Right renal pelvis (tissue), 4 donors: Measurements from ENCODE around the gene CMTM8. TPM values are rescaled to one million over a fixed set of nuclear protein-coding genes. Genes with fewer than 3 reads are reported as not detected.

Source experiments
- DNase-seq, 4 donors: peaks; one replicate each; pipeline ENCODE4 v3.0.0-alpha.2; 2013; ENCODE audit warnings: low read depth in 4 of 4, low spot score in 3 of 4, missing footprints in 1 of 4
- polyA plus RNA-seq, 4 donors: library from polyadenylated mRNA; unstranded; fragments of 120-200 nt; gene quantifications; one replicate each; pipeline ENCODE4 v1.2.1, GENCODE V29; 2013; ENCODE audit not compliant: insufficient read length in 4 of 4

The CMTM8 gene
- polyA plus RNA-seq, 4 donors = 12.7 to 13.8 (median 13.3) TPM

DNA sequence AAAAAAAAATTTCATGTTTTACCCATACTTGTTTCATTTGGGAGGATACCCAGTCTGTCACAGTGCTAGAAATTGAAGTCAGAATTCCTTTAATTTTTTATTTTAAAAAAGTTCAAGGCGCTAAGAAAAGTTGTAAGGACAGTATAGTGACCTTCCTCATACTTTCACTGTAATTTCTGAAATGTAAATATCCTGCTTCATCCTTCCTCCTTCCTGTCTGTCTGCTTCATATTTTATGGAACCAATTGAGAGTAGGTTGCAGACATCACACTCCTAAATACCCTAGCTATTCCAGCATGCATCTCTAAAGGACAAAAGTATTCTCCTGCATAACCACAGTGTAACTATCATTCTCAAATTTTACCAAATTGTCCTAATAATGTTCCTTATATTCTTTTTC is 35.8 kb downstream of the CMTM8 start:
- no peak for DNase-seq

DNA sequence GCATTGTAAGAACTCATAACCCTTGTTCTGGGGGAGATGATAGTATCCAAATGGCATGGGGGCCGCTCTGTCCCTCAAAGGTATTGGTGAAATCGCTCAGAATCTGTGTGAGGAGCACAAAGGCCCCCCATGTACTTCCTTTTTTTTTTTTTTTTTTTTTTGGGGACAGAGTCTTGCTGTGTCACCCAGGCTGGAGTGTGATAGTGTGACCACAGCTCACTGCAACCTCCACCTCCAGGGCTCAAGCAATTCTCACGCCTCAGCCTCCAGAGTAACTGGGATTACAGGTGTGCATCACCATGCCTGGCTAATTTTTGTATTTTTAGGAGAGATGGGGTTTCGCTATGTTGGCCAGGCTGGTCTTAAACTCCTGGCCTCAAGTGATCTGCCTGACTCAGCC is 37.0 kb downstream of the CMTM8 start:
- no peak for DNase-seq

DNA sequence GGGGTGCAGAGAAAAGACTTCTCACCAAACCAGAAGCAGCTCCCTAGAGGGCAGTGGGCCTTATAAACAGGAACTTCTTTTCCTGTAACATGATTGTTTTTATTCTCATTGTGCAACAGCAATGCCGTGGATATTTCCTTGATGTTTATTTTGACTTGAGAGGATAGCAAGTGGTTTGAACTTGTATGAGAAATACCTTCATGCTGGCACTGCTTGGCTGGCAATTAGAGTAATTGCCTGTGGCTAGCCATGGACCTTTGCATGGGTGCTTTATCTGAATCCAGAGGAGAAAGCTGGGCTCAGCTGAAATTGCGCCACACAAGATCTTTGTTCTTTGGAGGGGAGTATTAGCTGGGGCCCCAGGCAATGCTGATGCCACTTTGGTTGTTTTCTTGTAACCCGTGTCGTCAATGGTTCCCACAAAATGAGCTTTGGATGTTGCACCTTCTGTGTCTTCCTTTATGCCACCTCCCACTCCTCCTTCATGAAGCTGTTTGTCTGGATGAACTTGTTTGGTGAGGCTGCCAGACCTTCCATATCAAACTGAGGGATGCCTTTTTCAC is 37.9 kb downstream of the CMTM8 start:
- DNase-seq = no peak

DNA sequence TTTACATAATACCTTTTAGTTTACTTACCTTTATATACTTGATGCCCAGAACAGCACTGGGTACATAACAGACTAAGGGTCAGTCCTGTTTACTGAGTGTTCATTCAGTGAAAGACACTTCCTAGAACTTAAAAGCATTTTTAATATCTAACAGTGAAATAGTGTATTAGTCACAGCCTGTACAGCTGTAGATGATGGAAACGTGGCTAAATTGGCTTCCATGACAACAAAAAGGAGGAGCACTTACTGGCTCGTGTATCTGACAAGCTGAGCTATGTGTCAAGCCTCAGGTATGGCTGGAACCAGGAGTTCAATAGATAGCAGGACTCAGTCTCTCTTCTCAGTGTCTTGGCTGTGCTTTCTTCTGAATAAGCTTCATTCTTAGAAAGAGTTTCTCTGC is 40.2 kb downstream of the CMTM8 start:
- DNase-seq = no peak

DNA sequence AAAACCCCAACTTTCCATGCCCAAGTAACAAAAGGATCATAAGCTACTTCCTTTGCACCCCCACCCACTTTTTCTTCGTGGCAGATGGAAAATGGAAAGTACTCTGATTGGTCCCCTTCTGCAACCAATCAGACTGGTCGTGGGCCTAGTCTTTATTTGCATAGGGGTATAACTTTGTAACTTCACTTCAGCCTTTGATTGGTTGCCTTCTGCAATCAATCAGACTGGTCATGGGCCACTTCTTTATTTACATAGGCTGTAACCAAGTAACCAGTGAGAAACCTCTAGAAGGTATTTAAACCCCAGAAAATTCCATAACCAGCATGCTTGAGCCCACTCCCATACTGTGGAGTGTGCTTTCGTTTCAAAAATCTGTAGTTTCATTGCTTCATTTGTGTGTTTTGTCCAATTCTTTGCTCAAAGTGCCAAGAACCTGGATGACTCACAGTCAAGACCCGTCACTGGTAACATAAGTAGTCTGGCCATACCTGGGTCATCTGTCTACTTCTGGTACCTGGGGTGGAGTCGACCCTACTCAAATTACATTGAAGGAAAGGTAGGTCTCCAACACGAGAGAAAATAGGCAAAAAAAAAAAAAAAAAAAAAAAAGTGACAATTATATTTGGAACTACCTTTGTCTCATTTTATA is 41.9 kb downstream of the CMTM8 start:
- DNase-seq = no peak

DNA sequence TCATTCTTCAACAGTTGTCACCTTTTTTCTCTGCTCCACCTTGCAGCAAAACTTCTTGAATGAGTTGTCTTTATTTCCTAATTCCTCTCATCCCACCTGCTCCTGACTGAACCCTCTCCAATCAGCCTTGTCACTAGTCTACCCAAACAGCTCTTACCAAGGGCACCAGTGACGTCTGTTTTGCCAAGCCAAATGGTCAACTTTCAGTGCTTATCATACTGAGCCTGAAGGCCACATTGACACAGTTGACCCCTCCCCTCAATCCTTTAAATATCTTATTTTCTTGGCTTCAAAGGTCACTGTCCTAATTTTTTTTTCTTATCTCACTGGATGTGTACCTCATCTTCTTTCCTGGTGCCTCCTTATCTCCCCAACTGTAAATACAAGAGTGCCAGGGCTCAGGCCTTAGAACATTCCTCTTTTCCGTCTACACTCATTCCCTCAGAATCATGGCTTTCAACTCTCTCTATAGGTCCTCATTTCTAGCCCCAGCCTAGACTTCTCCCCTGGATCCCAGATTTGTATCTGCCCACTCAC is 43.2 kb downstream of the CMTM8 start:
- DNase-seq = no peak

DNA sequence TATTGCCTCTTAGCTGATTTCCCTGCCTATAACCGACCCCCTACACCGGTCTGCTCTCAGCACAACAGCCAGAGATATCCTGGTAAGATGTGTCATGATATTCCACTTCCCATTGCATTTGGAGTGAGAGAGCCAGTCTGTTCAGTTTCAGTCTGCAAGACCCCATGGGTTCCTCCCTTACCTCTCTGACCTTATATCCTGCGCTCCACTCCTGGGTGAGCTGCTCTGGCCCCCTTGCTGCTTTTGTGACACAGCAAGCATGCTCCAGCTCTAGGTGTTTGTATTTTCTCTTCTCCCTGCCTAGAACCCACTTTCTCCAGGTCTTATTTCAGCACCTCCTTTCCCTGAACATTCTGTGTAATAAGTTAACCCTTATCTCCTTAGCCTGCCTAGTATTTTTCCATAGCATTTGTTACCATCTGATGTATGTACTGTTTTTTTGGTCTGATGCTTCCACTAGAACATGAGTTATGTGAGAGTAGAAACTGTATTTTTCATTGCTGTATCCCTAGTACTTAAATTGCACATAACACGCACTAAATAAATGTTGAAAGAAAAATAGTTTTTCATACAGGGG is 44.2 kb downstream of the CMTM8 start:
- DNase-seq = no peak

DNA sequence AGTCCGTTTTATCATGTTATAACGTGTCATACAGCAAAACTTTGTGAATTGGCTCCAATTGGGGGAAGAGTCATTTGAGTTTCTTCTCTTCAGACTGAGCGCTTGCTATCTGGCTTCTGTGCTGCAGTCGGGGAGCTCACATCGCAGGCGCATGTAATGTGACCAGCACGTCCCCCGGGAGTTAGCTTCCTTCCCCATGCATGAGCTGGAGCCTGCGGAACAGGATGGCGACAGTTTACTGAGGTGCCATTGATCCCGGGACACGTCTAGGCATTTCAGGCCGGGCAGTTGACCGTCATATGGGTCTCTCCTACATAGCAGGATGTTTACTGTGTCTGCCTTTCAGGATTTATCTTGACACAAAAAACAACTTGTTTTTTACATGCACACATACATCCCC is 44.8 kb downstream of the CMTM8 start:
- no peak for DNase-seq

DNA sequence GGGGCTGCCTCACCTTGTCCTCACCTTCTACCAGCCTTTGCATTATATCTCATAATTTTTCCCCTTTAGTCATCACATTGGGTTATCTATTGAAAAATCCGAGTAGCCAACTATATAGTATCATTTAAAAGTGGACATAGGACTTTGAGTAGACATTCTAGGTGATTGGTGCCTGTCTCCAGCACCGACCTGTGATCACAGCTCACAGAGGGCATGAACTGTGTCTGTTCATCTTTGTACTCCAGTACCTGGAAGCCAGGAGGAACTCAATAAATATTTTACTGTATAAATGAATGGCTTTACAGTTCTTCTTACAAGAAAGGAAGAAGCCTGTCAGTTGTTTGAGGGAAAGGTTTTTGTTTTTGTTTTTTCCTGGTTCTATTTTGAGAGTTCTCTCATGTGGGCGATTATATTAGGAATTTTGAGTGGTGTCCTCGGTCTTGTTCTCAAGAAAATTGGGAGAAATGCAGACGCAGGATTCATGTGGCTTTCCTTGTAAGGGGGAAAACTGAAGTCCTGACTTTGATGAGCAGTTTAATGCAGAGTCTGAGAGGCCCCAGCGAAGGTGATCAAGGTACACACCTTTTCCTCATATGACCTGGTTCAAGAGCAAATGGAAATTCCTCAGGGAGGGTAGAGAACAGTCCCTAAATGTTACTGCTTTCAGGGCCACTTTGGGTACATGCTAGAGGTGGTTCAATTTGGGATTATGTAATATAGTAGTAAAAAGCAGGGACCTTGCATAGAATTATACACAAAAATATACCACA is 46.1 kb downstream of the CMTM8 start:
- no peak for DNase-seq

DNA sequence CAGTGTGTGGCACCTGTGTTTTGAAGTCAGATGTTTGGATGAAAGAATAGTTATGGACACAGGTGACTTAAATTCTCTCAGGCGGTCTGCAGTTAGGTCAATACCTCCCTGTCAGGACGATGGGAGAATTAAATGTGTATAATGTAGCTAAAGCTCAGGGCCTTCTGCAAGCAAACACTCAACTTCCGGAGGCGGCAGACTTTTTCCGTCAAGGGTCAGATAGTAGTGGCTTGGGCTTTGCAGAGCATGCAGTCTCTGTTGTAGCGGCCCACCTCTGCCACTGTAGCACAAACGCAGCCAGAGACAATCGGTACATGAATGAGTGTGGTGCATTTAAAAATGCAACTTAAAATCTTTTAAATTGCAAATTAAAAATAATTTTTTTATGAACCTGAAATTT is 47.4 kb downstream of the CMTM8 start:
- DNase-seq = no peak

DNA sequence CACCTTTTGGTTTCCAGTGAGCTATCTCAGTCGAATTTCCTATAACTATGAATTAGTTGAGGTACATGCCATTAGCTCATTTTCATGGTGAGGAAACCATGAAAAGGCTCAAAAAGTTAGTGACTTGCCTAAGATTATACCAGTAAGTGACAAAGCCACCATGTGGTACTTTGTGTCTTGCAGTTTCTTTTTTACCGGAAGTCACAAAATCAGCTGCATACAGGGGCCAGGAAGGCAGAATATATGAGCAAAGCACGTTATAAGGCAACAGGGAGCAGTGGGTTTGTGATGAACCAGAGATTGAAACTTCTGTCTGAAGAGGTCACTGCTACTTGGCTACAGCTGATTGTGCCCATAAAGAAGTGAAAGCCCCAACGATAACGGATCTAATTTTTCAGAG is 50.3 kb downstream of the CMTM8 start:
- DNase-seq = no peak

DNA sequence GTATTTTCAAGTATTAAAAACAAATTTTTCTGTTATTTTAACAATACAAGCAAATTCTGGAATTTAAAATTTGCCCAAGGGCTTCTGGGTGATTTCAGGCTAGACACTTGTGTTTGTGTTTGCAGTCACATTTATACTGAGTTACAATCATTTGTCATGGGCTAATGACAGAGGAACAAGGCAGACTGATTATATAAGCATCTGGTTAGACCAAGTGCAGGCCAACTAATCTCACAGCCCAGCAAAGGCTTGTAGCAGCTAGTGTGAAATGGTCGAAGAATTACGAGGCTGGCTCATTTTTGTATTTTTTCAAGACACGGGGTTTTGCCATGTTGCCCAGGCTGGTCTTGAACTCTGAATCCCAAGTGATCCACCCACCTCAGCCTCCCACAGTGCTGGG is 52.1 kb downstream of the CMTM8 start:
- no peak for DNase-seq

DNA sequence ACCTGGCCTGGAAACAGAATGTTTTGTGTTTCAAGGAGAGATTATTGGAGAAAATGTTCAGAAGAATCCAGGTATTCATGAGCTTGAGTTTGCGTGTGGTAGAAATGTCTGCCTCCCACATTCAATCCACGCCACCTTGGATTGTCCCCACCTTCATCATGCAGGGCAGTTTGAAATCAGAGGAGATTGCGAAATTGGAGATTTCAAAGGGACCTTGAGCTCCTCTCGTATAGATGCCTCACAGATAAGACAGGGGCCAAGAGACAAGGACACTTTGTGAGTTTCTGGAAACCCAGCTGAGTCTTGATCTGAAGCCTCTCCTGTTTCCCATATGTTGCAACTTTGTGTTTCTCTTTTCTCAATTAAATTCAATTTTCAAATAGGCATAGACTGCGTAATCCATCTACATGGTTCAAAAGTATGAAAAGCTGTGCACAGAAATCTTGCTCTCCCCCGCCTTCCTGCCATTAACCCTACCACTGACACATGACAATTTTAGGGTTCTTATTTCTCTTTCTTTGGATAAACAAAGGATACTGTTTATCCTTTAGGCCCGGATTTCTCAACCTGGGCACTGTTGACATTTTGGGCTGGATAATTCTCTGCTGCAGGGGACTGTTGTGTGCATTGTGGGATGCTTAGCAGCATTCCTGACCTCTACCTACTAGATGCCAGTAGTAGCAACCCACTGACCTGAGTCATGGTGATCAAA is 53.8 kb downstream of the CMTM8 start:
- no peak for DNase-seq

DNA sequence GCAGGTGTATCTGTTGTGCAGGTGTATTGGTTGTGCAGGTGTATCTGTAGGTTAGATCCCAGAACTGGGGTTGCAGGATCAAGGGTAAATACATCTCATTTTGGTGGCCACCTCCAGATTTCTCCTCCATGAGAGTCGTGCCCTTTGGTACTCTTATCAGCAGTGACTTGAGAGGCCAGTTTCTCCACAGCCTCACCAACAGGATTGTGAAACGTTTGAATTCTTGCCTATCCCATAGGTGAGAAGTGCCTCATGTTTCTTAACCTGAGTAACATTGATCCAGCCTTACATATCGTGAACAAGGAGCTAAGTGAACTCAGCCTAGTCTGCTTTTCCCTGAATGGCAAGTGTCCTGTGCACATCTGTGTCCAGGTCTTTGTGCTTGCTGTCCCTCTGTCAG is 55.4 kb downstream of the CMTM8 start:
- no peak for DNase-seq

DNA sequence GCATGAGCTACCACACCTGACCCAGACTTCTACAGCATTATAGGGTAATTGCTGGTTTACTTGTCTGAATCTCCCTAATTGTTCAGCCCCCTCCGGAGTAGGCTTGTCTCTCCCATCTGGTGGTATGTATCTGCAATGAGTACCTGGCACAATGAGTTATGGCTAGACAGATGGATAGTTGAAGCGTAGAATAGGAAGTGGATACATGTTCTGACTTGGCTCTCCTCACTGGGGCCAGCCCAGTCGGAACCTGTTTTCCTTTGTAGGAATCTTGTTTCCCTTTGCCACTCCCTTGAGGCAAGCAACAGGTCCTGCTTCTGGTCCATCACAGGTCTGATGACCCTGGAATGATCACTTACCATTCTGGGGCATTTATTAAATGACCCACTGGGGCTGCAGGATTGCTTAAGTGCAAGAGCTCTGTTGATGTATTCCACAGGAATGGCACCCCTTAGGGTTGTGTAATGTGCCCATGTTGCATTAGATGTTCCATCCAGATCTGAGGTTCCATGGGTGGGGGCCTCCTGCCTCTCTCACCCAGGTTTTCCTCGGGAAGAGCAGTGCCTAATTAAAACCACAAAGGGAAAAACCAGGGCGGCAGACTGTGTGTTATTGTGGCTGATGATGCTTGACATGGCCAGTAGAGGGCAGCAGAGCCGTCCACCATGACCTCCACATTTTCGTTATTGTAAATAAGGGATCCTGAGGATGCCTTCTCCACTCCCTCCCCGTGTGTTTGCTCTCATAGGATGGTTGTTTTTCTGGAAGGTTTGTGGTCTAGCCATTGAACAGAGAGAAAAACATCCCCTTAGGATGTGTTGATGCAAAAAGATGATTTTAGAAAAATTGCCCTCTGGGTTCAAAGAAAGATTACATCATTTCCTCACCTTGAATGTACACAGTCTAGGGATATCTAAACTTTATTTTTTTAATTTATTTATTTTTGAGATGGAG is 58.0 kb downstream of the CMTM8 start:
- peak in 2 of 4 donors; percentile 58 to 68 for DNase-seq

DNA sequence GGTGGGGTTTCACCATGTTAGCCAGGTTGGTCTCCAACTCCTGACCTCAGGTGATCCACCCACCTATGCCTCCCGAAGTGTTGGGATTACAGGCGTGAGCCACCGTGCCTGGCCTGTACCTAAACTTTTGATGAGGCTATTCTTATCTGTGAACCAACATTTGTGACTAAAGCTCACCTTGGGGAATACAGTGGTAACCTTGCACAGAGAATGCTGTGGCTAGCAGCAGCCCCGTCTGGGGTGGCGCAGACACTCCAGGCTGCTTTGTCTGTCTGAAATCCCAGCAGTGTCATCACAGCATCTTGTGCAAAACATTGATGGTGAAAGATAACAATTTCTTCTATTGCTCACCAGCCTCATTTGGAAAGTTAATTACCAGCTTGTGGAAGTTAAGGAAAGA is 58.9 kb downstream of the CMTM8 start:
- no peak for DNase-seq

DNA sequence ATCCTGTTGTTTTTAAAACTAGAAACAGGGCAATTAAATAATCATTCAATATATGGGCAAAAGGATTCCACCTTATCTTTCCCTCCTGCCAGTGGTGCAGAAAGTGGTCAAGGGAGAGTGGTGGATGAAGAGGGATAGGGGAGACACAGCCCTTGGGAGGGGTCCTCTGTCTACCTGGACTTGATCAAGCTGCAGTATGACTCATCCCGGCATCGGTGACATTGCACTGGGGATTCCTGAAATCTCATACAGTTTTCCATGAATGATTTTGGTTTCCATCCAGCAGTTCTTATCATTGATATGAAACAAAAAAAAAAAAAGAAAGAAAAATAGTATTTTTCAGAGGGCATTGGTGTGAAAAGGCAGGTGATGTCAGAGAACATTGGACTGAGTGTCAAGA is 62.9 kb downstream of the CMTM8 start:
- no peak for DNase-seq

DNA sequence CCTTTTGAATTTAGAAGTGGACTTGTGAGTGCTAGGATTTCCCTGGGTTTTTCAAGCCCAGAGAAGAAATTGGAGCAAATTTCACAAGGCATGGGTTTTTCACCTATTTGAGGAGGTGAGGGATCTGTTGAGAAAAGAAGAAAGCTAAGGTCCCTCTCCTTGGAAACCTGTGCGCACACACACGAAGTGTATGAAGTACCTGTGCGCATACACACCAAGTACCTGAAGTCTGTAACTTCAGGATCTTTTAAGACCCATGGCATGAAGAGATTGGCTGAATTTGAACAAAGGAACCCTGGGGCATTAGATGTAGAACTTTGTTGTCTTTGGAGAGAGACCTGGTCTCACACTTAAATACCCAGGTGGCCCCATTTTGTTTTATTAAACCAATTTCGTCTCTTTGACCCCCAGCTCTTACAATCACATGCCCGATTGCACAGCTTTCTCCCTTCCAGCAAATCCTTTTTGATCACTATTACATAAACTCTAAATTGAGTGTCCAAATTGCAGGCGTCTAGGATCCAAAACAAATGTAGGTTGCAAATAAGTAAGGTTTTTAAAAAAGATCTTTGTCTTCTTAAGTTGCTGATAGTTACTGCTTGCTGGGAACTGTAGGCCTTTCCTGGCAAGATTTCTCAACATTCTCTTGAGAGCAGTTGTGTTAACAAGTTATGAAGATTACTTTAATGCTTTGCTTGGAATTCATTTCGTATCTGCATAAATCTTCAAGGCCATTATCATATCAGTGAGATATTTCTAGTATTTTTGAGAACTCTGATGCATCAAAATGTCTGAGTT is 64.3 kb downstream of the CMTM8 start:
- no peak for DNase-seq

DNA sequence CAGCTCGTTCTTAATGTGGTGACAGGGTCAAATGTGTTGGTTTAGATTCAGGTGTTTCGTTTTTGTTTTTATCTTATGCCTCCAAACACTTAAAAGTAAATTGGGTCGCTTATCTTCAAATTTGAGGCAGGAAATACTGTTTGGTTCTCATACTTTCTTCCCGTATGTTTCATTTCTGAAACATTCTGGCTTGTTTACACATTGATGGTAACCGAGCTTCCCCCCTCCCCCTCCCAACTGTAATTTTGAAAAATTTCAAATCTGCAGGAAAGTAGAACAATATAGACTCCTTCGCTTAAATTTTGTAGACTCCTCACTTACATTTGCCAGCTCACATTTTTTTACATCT is 64.9 kb downstream of the CMTM8 start:
- DNase-seq = no peak
